Activated B cell treated with CpG ODN at 0.5 μM for 24 hours (primary cell): ENCODE measurements around the gene UGP2. TPM values are rescaled to one million over a fixed set of nuclear protein-coding genes. Genes with fewer than 3 reads are reported as not detected.
"Not testable (repeated sequence)": the region's sequence is repeated elsewhere in the genome, so short reads cannot be mapped to it uniquely, and the experiment has no call there.

Source experiments
- ATAC-seq: fragments of 200-7000 bp; cut with Tn5 transposase; one replicate; pipeline ENCODE4 v1.10.0; 2021; ENCODE audit warnings: low read depth, mild to moderate bottlenecking, moderate library complexity
- CTCF ChIA-PET: fragments of 350-600 bp; sonication (Branson Sonifier 250); formaldehyde crosslinking; loops from one replicate; lab custom pipeline; 2021; ENCODE audit warnings: antibody characterized with exemption; lab: Charles Lee
- POLR2A ChIA-PET: fragments of 350-600 bp; sonication (Branson Sonifier 250); formaldehyde crosslinking; loops from one replicate; lab custom pipeline; 2021; ENCODE audit warnings: antibody characterized with exemption; lab: Charles Lee
- DNase-seq: peaks from one replicate; pipeline ENCODE4 v3.0.0; 2022
- H3K27ac Mint-ChIP-seq: one replicate; pipeline ENCODE4 v1.8.0; 2020; ENCODE audit warnings: mixed read lengths
- H3K27me3 Mint-ChIP-seq: one replicate; pipeline ENCODE4 v1.8.0; 2021; ENCODE audit warnings: mixed read lengths
- H3K36me3 Mint-ChIP-seq: one replicate; pipeline ENCODE4 v1.8.0; 2021; ENCODE audit warnings: low read depth, mixed read lengths
- H3K4me1 Mint-ChIP-seq: one replicate; pipeline ENCODE4 v1.8.0; 2021; ENCODE audit warnings: mixed read lengths
- H3K4me3 Mint-ChIP-seq: one replicate; pipeline ENCODE4 v1.8.0; 2020; ENCODE audit warnings: mild to moderate bottlenecking, mixed read lengths
- H3K9me3 Mint-ChIP-seq: one replicate; pipeline ENCODE4 v1.8.0; 2020; ENCODE audit warnings: mixed read lengths
- intact Hi-C: fragments of 100-400 bp; cut with micrococcal nuclease; formaldehyde crosslinking; loops from one replicate; pipeline ENCODE4 v1.15.1; 2024
- total RNA-seq: library from RNA; stranded (reverse); gene quantifications from 2 replicates; pipeline ENCODE4 v1.2.3, GENCODE V29; 2022
- TF ChIP-seq, protein P1 (sequence below): fragments of 200-600 bp; IDR thresholded peaks from one replicate; pipeline ENCODE4 v1.8.0; 2022; ENCODE audit warnings: antibody characterized with exemption, mild to moderate bottlenecking

The UGP2 gene
- total RNA-seq, 1 donor from 2014 or later, result 73.5 TPM

- POLR2A ChIA-PET, result no interaction called here
- Mint-ChIP-seq H3K36me3 (no peaks in the 10 kb centered on the region), H3K4me1 (no peaks in the 10 kb centered on the region), H3K9me3 (peaks cover 9% of the 10 kb centered on the region), H3K4me3 (no peak overlapping the region), H3K27me3 (no peaks in the 10 kb centered on the region), H3K27ac (no peak overlapping the region)
- ATAC-seq (no peak), DNase-seq (no peak)
- intact Hi-C loops, result no loop called here
- CTCF ChIA-PET, result no interaction called here
- TF ChIP-seq, protein P1, sequence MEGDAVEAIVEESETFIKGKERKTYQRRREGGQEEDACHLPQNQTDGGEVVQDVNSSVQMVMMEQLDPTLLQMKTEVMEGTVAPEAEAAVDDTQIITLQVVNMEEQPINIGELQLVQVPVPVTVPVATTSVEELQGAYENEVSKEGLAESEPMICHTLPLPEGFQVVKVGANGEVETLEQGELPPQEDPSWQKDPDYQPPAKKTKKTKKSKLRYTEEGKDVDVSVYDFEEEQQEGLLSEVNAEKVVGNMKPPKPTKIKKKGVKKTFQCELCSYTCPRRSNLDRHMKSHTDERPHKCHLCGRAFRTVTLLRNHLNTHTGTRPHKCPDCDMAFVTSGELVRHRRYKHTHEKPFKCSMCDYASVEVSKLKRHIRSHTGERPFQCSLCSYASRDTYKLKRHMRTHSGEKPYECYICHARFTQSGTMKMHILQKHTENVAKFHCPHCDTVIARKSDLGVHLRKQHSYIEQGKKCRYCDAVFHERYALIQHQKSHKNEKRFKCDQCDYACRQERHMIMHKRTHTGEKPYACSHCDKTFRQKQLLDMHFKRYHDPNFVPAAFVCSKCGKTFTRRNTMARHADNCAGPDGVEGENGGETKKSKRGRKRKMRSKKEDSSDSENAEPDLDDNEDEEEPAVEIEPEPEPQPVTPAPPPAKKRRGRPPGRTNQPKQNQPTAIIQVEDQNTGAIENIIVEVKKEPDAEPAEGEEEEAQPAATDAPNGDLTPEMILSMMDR, result no peak
These were observed 36.3 kb upstream of the UGP2 start for GRCh38 chr2:63805412-63805811.

- POLR2A ChIA-PET, H3K27me3 Mint-ChIP-seq, intact Hi-C loops, H3K36me3 Mint-ChIP-seq, H3K9me3 Mint-ChIP-seq, H3K27ac Mint-ChIP-seq, CTCF ChIA-PET, ATAC-seq, H3K4me3 Mint-ChIP-seq, H3K4me1 Mint-ChIP-seq, DNase-seq: not testable (repeated sequence)
These were observed 33.7 kb upstream of the UGP2 start for GRCh38 chr2:63808036-63808435.

- intact Hi-C loops, DNase-seq, POLR2A ChIA-PET, CTCF ChIA-PET, H3K4me1 Mint-ChIP-seq, H3K4me3 Mint-ChIP-seq, H3K27me3 Mint-ChIP-seq, H3K27ac Mint-ChIP-seq, ATAC-seq, H3K36me3 Mint-ChIP-seq, H3K9me3 Mint-ChIP-seq: not testable (repeated sequence)
These were observed 32.8 kb upstream of the UGP2 start for GRCh38 chr2:63808911-63809310.

GRCh38 chr2:63811063-63811462, 30.6 kb upstream of the UGP2 start:
- ChIA-PET POLR2A (no interaction called here), CTCF (no interaction called here)
- TF ChIP-seq, protein P1, result no peak
- Mint-ChIP-seq H3K36me3 (no peaks in the 10 kb centered on the region), H3K27me3 (no peaks in the 10 kb centered on the region), H3K4me1 (no peaks in the 10 kb centered on the region), H3K9me3 (peaks cover 1% of the 10 kb centered on the region), H3K27ac (no peak overlapping the region), H3K4me3 (no peak overlapping the region)
- intact Hi-C loops, result no loop called here
- DNase-seq, result no peak
- no peak for ATAC-seq

DNA sequence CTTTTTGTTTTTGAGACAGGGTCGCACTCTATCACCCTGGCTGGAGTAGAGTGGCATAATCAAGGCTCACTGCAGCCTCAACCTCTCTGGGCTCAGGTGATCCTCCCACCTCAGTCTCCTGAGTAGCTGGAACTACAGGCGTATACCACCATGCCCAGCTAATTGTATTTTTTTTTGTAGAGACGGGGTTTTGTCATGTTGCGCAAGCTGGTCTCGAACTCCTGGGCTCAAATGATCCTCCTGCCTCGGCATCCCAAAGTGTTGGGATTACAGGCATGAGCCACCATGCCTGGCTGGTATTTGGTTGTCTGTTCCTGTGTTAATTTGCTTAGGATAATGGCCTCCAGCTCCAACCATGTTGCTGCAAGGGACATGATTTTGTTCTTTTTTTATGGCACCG, 29.8 kb upstream of the UGP2 start:
- intact Hi-C loops, ATAC-seq, H3K36me3 Mint-ChIP-seq, CTCF ChIA-PET, H3K4me1 Mint-ChIP-seq, H3K4me3 Mint-ChIP-seq, H3K27ac Mint-ChIP-seq, POLR2A ChIA-PET, H3K9me3 Mint-ChIP-seq, DNase-seq, H3K27me3 Mint-ChIP-seq: not testable (repeated sequence)

GRCh38 chr2:63814114-63814513, 27.6 kb upstream of the UGP2 start:
- no peak for ATAC-seq
- DNase-seq, result no peak
- H3K27ac Mint-ChIP-seq, result no peak overlapping the region
- H3K36me3 Mint-ChIP-seq, result no peaks in the 10 kb centered on the region
- H3K4me1 Mint-ChIP-seq, result no peaks in the 10 kb centered on the region
- H3K9me3 Mint-ChIP-seq, result no peaks in the 10 kb centered on the region
- POLR2A ChIA-PET, result no interaction called here
- intact Hi-C loops, result no loop called here
- CTCF ChIA-PET, result interaction anchor here (0.8 kb wide), 1 partner anchor 31 kb away, joined by 3 read pairs; no protein-coding TSS in a partner anchor
- TF ChIP-seq, protein P1, result no peak
- no peaks in the 10 kb centered on the region for H3K27me3 Mint-ChIP-seq
- no peak overlapping the region for H3K4me3 Mint-ChIP-seq

- Mint-ChIP-seq H3K4me1 (no peaks in the 10 kb centered on the region), H3K36me3 (no peaks in the 10 kb centered on the region), H3K4me3 (no peak overlapping the region), H3K9me3 (no peaks in the 10 kb centered on the region), H3K27ac (no peak overlapping the region), H3K27me3 (no peaks in the 10 kb centered on the region)
- ChIA-PET CTCF (no interaction called here), POLR2A (no interaction called here)
- no peak for ATAC-seq
- no peak for DNase-seq
- TF ChIP-seq, protein P1, result no peak
- intact Hi-C loops, result no loop called here
These were observed 24.3 kb upstream of the UGP2 start for GRCh38 chr2:63817382-63817781.
